Brain microvascular endothelial cell (primary cell): Measurements from ENCODE around the gene IGIP.

ENCODE experiments used
- DNase-seq: peaks from one replicate; pipeline ENCODE4 v3.0.0-alpha.2; 2020
- H3K27ac ChIP-seq: fragments of 250-450 bp; sonication (Bioruptor Pico); 2 replicates; pipeline ENCODE4 v1.5.1; 2020; ENCODE audit warnings: mild to moderate bottlenecking, moderate library complexity
- H3K27me3 ChIP-seq: fragments of 250-450 bp; sonication (Bioruptor Pico); replicated peaks from 2 replicates; pipeline ENCODE4 v1.5.1; 2020; ENCODE audit warnings: mild to moderate bottlenecking
- H3K36me3 ChIP-seq: fragments of 250-450 bp; sonication (Bioruptor Pico); replicated peaks from 2 replicates; pipeline ENCODE4 v1.5.1; 2020; ENCODE audit warnings: mild to moderate bottlenecking
- H3K4me3 ChIP-seq: 2 replicates; pipeline ENCODE4 v1.5.1; 2011; ENCODE audit warnings: low read depth, mild to moderate bottlenecking, control low read depth, low read length, moderate library complexity
- in situ Hi-C: cut with HindIII; loops from 2 replicates; pipeline ENCODE4 v1.10.0; 2017; ENCODE audit warnings: low sequenced_read_pairs, low pct_ligation_motif_present
- TF ChIP-seq, protein P1 (sequence below): IDR thresholded peaks from 2 replicates; pipeline ENCODE4 v1.5.1; 2011; ENCODE audit warnings: low read depth, mild to moderate bottlenecking, moderate library complexity, low read length, control low read depth, inconsistent platforms; ENCODE audit errors: missing control alignments

The IGIP gene

DNA sequence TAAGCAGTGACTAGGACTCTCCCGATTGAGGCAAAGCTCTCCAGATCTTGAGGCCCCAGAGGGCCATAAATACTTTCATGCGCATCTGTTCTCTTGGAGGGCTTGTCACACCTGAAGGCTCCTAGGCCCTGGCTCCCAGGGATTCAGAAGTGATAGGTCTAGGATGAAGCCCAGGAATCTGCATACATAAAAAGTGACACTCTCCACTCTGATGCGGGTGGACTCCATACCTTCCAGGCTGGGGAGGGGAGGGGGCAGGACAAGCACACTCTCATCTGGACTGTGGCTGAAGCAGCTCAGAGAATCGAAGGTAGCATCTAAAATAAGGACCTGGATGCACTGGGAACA is 40.2 kb downstream of the IGIP start:
- no peak for DNase-seq
- Histone ChIP-seq H3K27ac (no peak overlapping the region), H3K4me3 (no peak overlapping the region), H3K36me3 (no peaks in the 10 kb centered on the region), H3K27me3 (no peaks in the 10 kb centered on the region)
- in situ Hi-C loops: no loop called here
- TF ChIP-seq, protein P1, sequence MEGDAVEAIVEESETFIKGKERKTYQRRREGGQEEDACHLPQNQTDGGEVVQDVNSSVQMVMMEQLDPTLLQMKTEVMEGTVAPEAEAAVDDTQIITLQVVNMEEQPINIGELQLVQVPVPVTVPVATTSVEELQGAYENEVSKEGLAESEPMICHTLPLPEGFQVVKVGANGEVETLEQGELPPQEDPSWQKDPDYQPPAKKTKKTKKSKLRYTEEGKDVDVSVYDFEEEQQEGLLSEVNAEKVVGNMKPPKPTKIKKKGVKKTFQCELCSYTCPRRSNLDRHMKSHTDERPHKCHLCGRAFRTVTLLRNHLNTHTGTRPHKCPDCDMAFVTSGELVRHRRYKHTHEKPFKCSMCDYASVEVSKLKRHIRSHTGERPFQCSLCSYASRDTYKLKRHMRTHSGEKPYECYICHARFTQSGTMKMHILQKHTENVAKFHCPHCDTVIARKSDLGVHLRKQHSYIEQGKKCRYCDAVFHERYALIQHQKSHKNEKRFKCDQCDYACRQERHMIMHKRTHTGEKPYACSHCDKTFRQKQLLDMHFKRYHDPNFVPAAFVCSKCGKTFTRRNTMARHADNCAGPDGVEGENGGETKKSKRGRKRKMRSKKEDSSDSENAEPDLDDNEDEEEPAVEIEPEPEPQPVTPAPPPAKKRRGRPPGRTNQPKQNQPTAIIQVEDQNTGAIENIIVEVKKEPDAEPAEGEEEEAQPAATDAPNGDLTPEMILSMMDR: no peak

DNA sequence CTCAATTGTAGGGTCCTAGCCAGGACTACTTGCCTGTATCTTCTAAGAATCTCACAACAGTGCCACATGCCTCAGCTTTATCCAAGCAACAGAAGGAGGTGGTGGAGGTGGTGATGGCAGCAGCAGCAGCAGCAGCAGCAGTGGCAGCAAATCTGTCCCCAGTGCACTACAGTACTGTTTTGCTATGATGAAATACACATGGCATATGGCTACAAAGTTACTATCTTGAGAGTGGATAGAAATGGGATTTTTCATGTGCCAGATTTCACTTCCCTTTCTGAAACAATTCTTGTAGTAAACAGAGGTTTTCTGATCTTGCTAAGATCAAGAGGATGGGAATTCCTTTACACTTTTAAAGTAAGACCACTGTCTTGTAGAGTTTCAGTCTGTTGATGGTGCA is 41.2 kb downstream of the IGIP start:
- Histone ChIP-seq H3K4me3 (no peak overlapping the region), H3K27ac (no peak overlapping the region), H3K27me3 (no peaks in the 10 kb centered on the region), H3K36me3 (no peaks in the 10 kb centered on the region)
- no peak for DNase-seq
- in situ Hi-C loops: no loop called here
- TF ChIP-seq, protein P1: no peak

DNA sequence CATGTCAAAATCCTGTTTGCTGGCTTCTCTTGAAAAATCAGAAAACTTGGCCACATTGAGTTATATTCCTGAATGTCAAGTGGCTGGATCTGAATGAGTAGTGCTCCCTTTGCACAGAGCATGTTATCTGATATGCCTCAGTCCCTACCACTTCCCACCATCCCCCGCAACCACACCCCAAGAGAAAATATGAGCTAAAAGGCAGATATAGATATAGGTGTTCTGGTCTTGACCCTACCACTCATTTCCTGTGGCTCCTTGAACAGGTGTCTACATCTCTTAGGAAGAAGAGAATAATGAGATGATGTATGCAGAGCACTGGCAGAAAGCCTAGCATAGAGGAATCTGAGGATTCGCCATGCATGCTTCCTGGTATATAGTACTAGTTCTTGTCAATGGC is 42.6 kb downstream of the IGIP start:
- TF ChIP-seq, protein P1: no peak
- no peak for DNase-seq
- Histone ChIP-seq H3K27ac (no peak overlapping the region), H3K36me3 (no peaks in the 10 kb centered on the region), H3K4me3 (no peak overlapping the region), H3K27me3 (no peaks in the 10 kb centered on the region)
- in situ Hi-C loops: no loop called here

DNA sequence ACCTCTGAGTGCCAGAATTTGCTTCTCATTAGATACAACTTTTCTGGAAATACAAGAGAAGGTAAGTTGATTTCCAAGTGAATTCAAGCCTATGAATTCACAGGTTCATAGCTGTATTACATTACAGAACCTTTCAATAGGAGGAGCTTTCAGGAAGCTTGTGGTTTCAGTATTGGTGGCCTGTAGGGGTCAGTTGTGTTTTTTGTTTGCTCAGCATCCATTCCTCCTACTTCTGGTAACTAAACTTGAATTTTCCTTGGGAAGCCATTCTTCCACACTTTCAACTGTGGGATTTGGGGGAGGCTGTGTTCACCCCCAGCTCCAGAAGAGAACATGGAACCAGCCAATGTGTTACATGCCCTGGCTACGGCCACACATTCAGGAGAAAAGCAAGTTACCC is 43.7 kb downstream of the IGIP start:
- Histone ChIP-seq H3K4me3 (no peak overlapping the region), H3K36me3 (no peaks in the 10 kb centered on the region), H3K27me3 (no peaks in the 10 kb centered on the region), H3K27ac (no peak overlapping the region)
- DNase-seq: no peak
- TF ChIP-seq, protein P1: peak; percentile 33
- in situ Hi-C loops: no loop called here

DNA sequence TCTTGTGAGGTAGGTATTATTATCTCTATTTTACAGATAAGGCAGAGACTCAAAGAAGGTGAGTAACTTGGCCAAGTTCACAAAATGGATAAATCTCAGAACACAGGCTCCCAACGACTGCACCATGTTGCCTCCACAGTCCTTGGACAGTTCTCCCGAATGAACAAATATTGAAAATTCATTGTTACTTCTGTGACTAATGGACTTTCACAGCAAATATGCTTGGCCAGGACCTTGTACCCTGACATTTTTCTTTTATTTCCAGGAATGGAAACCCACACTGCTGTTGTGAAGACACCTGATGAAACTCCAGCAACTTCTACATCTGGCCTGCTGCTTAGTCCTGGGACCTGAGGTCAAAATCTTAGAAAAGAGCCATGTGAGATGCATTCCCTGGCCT is 46.7 kb downstream of the IGIP start:
- Histone ChIP-seq H3K27ac (no peak overlapping the region), H3K4me3 (no peak overlapping the region), H3K36me3 (no peaks in the 10 kb centered on the region), H3K27me3 (no peaks in the 10 kb centered on the region)
- in situ Hi-C loops: no loop called here
- TF ChIP-seq, protein P1: no peak
- DNase-seq: no peak

DNA sequence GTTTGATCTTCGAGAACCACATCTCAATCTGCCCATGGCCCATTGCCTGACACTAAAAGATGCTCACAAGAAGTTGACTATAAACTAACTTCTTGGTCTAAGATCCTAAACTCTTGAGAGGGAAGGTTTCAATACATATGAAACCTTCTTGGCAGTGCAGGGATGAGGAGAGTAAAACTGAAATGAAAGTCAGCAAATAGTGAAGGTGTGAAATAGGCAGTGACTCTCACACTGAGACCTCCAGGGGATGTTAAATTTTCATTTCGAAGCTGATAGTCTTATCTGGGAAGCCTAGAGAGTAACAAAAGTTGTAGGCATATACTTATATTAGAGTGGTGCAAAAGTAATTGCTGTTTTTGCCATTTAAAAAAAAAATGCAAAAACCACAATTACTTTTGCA is 48.3 kb downstream of the IGIP start:
- no peak for DNase-seq
- Histone ChIP-seq H3K27me3 (no peaks in the 10 kb centered on the region), H3K27ac (no peak overlapping the region), H3K36me3 (no peaks in the 10 kb centered on the region), H3K4me3 (no peak overlapping the region)
- TF ChIP-seq, protein P1: no peak
- in situ Hi-C loops: no loop called here
